DND-41 (cell line): ENCODE results near the gene NHLRC4.

Source experiments
- ATAC-seq: fragments of 200-7000 bp; cut with Tn5 transposase; 3 replicates; pipeline ENCODE4 v1.9.1; 2021; ENCODE audit warnings: low read depth; ENCODE audit not compliant: insufficient read depth
- DNase-seq: peaks from one replicate; pipeline ENCODE4 v3.0.0-alpha.2; 2020
- H2AFZ ChIP-seq: 2 replicates; pipeline ENCODE4 v1.6.0; 2012; ENCODE audit warnings: low read depth, low read length
- H3K27ac ChIP-seq: 2 replicates; pipeline ENCODE4 v1.5.1; 2012; ENCODE audit warnings: low read length, inconsistent platforms
- H3K27me3 ChIP-seq: fragments of 200-600 bp; sonication (generic); 2 replicates; pipeline ENCODE4 v1.6.0; 2012; ENCODE audit warnings: low read length, mild to moderate bottlenecking, inconsistent platforms; ENCODE audit not compliant: insufficient read depth, poor library complexity
- H3K36me3 ChIP-seq: 2 replicates; pipeline ENCODE4 v1.5.1; 2012; ENCODE audit warnings: low read length, inconsistent platforms; ENCODE audit not compliant: insufficient read depth
- H3K4me1 ChIP-seq: 2 replicates; pipeline ENCODE4 v1.5.1; 2012; ENCODE audit warnings: mild to moderate bottlenecking, low read length; ENCODE audit not compliant: insufficient read depth
- H3K4me2 ChIP-seq: 2 replicates; pipeline ENCODE4 v1.6.0; 2012; ENCODE audit warnings: mild to moderate bottlenecking, moderate library complexity, low read length, inconsistent platforms; ENCODE audit not compliant: insufficient read depth
- H3K4me3 ChIP-seq, 2 experiments: fragments of 200-600 bp in 1 of 2; shearing (Covaris generic) in 1 of 2; 2 replicates each; pipeline ENCODE4 v1.5.1; 2012 to 2016; ENCODE audit warnings: inconsistent platforms in 2 of 2, low read length in 2 of 2, mild to moderate bottlenecking in 2 of 2, low read depth in 1 of 2, moderate library complexity in 1 of 2
- H3K79me2 ChIP-seq: 2 replicates; pipeline ENCODE4 v1.6.0; 2012; ENCODE audit warnings: low read length, inconsistent platforms; ENCODE audit not compliant: insufficient read depth
- H3K9ac ChIP-seq: 2 replicates; pipeline ENCODE4 v1.6.0; 2012; ENCODE audit warnings: low read depth, mild to moderate bottlenecking, inconsistent platforms, low read length, moderate library complexity
- H3K9me3 ChIP-seq: 2 replicates; pipeline ENCODE4 v1.5.1; 2012; ENCODE audit warnings: low read length, moderate library complexity, mild to moderate bottlenecking, inconsistent platforms; ENCODE audit not compliant: insufficient read depth, severe bottlenecking
- H4K20me1 ChIP-seq: 2 replicates; pipeline ENCODE4 v1.6.0; 2012; ENCODE audit warnings: low read length; ENCODE audit not compliant: insufficient read depth
- CTCF ChIP-seq: IDR thresholded peaks from 2 replicates; pipeline ENCODE4 v1.5.1; 2012; ENCODE audit warnings: borderline replicate concordance, low read length, moderate library complexity, mild to moderate bottlenecking; ENCODE audit not compliant: poor library complexity, severe bottlenecking; ENCODE audit errors: extremely low read depth
- EZH2 ChIP-seq: IDR thresholded peaks from 3 replicates; pipeline ENCODE4 v1.6.1; 2012; ENCODE audit warnings: borderline replicate concordance, low read depth, mild to moderate bottlenecking, moderate library complexity, low read length, inconsistent platforms; ENCODE audit not compliant: severe bottlenecking

NHLRC4 gene

GRCh38 chr16:534135-534534, 32.7 kb upstream of the NHLRC4 start:
- H3K79me2 ChIP-seq: peaks cover 95% of the 10 kb centered on the region
- H3K4me1 ChIP-seq: peaks cover 14% of the 10 kb centered on the region
- H3K9me3 ChIP-seq: no peaks in the 10 kb centered on the region
- H3K27me3 ChIP-seq: no peaks in the 10 kb centered on the region
- DNase-seq (no peak), ATAC-seq (no peak)
- TF ChIP-seq EZH2 (no peak), CTCF (no peak)
- H3K4me3 ChIP-seq: no peak overlapping the region
- H3K27ac ChIP-seq: no peak overlapping the region
- H2AFZ ChIP-seq: no peak overlapping the region
- no peak overlapping the region for H3K4me2 ChIP-seq
- H4K20me1 ChIP-seq: peaks cover 87% of the 10 kb centered on the region
- H3K9ac ChIP-seq: no peak overlapping the region
- peaks cover 60% of the 10 kb centered on the region for H3K36me3 ChIP-seq

- Histone ChIP-seq H3K9me3 (no peaks in the 10 kb centered on the region), H4K20me1 (peaks cover 87% of the 10 kb centered on the region), H3K9ac (no peak overlapping the region), H2AFZ (no peak overlapping the region), H3K4me1 (peaks cover 6% of the 10 kb centered on the region), H3K4me3 (no peak overlapping the region), H3K27ac (no peak overlapping the region), H3K36me3 (peaks cover 52% of the 10 kb centered on the region), H3K4me2 (no peak overlapping the region), H3K79me2 (peaks cover 95% of the 10 kb centered on the region), H3K27me3 (no peaks in the 10 kb centered on the region)
- DNase-seq: no peak
- ATAC-seq: no peak
- TF ChIP-seq CTCF (no peak), EZH2 (no peak)
Measured at GRCh38 chr16:534856-535445, 31.9 kb upstream of the NHLRC4 start.

- H3K9ac ChIP-seq: no peak overlapping the region
- no peak overlapping the region for H3K4me2 ChIP-seq
- peaks cover 87% of the 10 kb centered on the region for H4K20me1 ChIP-seq
- H3K79me2 ChIP-seq: peaks cover 95% of the 10 kb centered on the region
- no peaks in the 10 kb centered on the region for H3K9me3 ChIP-seq
- no peak overlapping the region for H3K27ac ChIP-seq
- no peaks in the 10 kb centered on the region for H3K27me3 ChIP-seq
- no peaks in the 10 kb centered on the region for H3K4me1 ChIP-seq
- DNase-seq: no peak
- H3K36me3 ChIP-seq: peaks cover 50% of the 10 kb centered on the region
- no peak for ATAC-seq
- no peak overlapping the region for H3K4me3 ChIP-seq
- TF ChIP-seq EZH2 (no peak), CTCF (no peak)
- no peak overlapping the region for H2AFZ ChIP-seq
Measured at GRCh38 chr16:535446-536405, 31.1 kb upstream of the NHLRC4 start.
